Mammary epithelial cell (primary cell): ENCODE measurements around the gene LPCAT3.

Source experiments
- CTCF ChIP-seq, 2 donors: IDR thresholded peaks in 1 of 2; conservative IDR thresholded peaks in 1 of 2; 2 replicates each; pipeline ENCODE4 v1.5.1; 2011 to 2012; ENCODE audit warnings: inconsistent platforms in 2 of 2, low read length in 2 of 2, mild to moderate bottlenecking in 2 of 2, control low read depth in 1 of 2, low read depth in 1 of 2; ENCODE audit not compliant: insufficient read depth in 1 of 2; ENCODE audit errors: extremely low read depth in 1 of 2
- EZH2 ChIP-seq: IDR thresholded peaks from 2 replicates; pipeline ENCODE4 v1.6.1; 2012; ENCODE audit warnings: low read length, inconsistent platforms, borderline replicate concordance

- TF ChIP-seq CTCF (conservative IDR thresholded peaks at IDR 0.05 in 1 of 2, IDR thresholded peaks at IDR 0.05 in 1 of 2; ENCODE audit: extremely low read depth in 1 of 2, insufficient read depth in 1 of 2, low read depth in 1 of 2, low read length in 2 of 2) (no peak), EZH2 (no peak)
These were observed 55.8 kb downstream of the LPCAT3 start for GRCh38 chr12:6962285-6963015.
